Measurements from ENCODE around the gene SYNGR4.

SYNGR4 gene

GRCh38 chr19:48405850-48406249, 41.7 kb downstream of the SYNGR4 start:
- H3K4me3 ChIP-seq (ENCODE audit: low read depth, low read length), result no peak overlapping the region
- in situ Hi-C loops (cut with HindIII; ENCODE audit: low sequenced_read_pairs), result no loop called here
- no peak for TF ChIP-seq CTCF (IDR thresholded peaks at IDR 0.05; ENCODE audit: low read depth, low read length)
- no peak for DNase-seq (ENCODE audit: low read depth, low spot score)

GRCh38 chr19:48413879-48414587, 49.9 kb downstream of the SYNGR4 start:
- no peak overlapping the region for H3K4me3 ChIP-seq (ENCODE audit: low read depth, low read length)
- in situ Hi-C loops (cut with HindIII; ENCODE audit: low sequenced_read_pairs), result no loop called here

GRCh38 chr19:48415395-48415794, 51.2 kb downstream of the SYNGR4 start:
- H3K4me3 ChIP-seq (ENCODE audit: low read depth, low read length), result peak overlapping the region; percentile 34

More at GRCh38 chr19:48413879-48414587, 49.9 kb downstream of the SYNGR4 start:
- no peak for TF ChIP-seq CTCF (IDR thresholded peaks at IDR 0.05; ENCODE audit: low read depth, low read length)
- no peak for DNase-seq (ENCODE audit: low read depth, low spot score)

GRCh38 chr19:48415806-48416221, 51.6 kb downstream of the SYNGR4 start:
- TF ChIP-seq CTCF (IDR thresholded peaks at IDR 0.05; ENCODE audit: low read depth, low read length), result no peak
- no peak for DNase-seq (ENCODE audit: low read depth, low spot score)
- in situ Hi-C loops (cut with HindIII; ENCODE audit: low sequenced_read_pairs), result no loop called here
- H3K4me3 ChIP-seq (ENCODE audit: low read depth, low read length), result peak overlapping the region; percentile 34

More at GRCh38 chr19:48415395-48415794, 51.2 kb downstream of the SYNGR4 start:
- DNase-seq (ENCODE audit: low read depth, low spot score), result peak; percentile 64
- TF ChIP-seq CTCF (IDR thresholded peaks at IDR 0.05; ENCODE audit: low read depth, low read length), result no peak
- in situ Hi-C loops (cut with HindIII; ENCODE audit: low sequenced_read_pairs), result no loop called here

- in situ Hi-C loops (cut with HindIII; ENCODE audit: low sequenced_read_pairs), result no loop called here
- H3K4me3 ChIP-seq (ENCODE audit: low read depth, low read length), result no peak overlapping the region
- DNase-seq (ENCODE audit: low read depth, low spot score), result no peak
- no peak for TF ChIP-seq CTCF (IDR thresholded peaks at IDR 0.05; ENCODE audit: low read depth, low read length)
Measured at GRCh38 chr19:48417421-48417820, 53.3 kb downstream of the SYNGR4 start.

- H3K4me3 ChIP-seq (ENCODE audit: low read depth, low read length), result no peak overlapping the region
- in situ Hi-C loops (cut with HindIII; ENCODE audit: low sequenced_read_pairs), result no loop called here
- peak; percentile 35 for TF ChIP-seq CTCF (IDR thresholded peaks at IDR 0.05; ENCODE audit: low read depth, low read length)
- DNase-seq (ENCODE audit: low read depth, low spot score), result peak; percentile 52
Measured at GRCh38 chr19:48418317-48419064, 54.3 kb downstream of the SYNGR4 start.

All from astrocyte of the spinal cord (primary cell).